ENCODE results near the gene COL28A1. TPM values are rescaled to one million over a fixed set of nuclear protein-coding genes. Genes with fewer than 3 reads are reported as not detected.

COL28A1 gene
- polyA plus RNA-seq, 1 experiment: 0.04 TPM

GRCh38 chr7:7417414-7417813 is 118.3 kb downstream of the COL28A1 start:
- Histone ChIP-seq H3K27ac (ENCODE audit: low read depth, low read length) (no peak overlapping the region), H3K4me3 (ENCODE audit: low read depth, low read length) (no peak overlapping the region), H3K27me3 (ENCODE audit: control insufficient read depth, insufficient read depth, low read length) (no peaks in the 10 kb centered on the region), H3K9me3 (ENCODE audit: control insufficient read depth, insufficient read depth, low read length) (no peaks in the 10 kb centered on the region)
- ChIA-PET POLR2A (interaction anchor here (1.2 kb wide), 1 partner anchor 21 kb away, joined by 4 read pairs; no protein-coding TSS in a partner anchor), CTCF (interaction anchor here (1.1 to 2.8 kb wide), 7 partner anchors 9 to 879 kb away, joined by 3 to 18 read pairs (median 5); no protein-coding TSS in a partner anchor)
- no peak for DNase-seq (ENCODE audit: low read depth, low spot score)
- no peak for TF ChIP-seq CTCF (IDR thresholded peaks at IDR 0.05; ENCODE audit: low read depth, low read length)

- POLR2A ChIA-PET: interaction anchor here (1.0 to 1.2 kb wide), 2 partner anchors 23 to 234 kb away, joined by 3 to 4 read pairs; no protein-coding TSS in a partner anchor
- DNase-seq (ENCODE audit: low read depth, low spot score): no peak
- no peak overlapping the region for H3K27ac ChIP-seq (ENCODE audit: low read depth, low read length)
Measured at GRCh38 chr7:7416031-7416858, 119.4 kb downstream of the COL28A1 start.

DNA sequence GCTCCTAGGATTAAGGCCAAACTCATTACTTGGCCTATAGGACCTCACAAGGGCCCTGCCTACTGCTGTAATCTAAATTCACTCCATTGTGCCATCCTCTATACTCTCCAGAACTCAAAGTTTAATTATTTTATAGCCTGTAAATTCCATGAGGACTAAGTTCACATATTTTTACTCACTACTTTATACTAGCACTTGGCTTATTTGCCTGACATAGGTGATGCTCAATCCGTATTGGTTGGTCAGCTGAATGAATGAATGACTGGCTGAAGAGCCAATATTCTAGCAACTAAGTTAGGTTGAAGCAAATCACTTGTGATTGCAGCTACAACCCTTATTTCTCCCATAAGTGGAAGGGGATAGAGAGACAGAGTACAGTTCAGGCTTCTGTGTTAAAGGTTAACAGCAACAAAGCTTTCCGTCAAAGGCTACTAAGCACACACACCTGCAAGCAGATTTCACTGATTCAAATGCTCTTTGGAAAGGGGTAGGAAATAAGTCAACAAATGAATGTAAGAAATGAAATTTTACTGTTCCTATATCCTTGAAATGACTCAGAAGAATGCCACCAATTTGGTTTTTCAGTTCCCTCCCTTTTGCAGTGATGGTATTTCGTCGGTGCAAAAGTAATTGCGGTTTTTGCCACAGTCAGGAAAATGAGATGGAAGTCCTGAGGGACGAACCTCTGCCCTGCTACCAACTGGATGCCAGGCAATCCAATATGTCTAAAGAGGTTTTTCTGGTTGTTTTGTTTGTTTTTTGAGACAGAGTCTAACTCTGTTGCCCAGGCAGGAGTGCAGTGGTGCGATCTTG is 120.7 kb downstream of the COL28A1 start:
- Histone ChIP-seq H3K4me3 (ENCODE audit: low read depth, low read length) (no peak overlapping the region), H3K27ac (ENCODE audit: low read depth, low read length) (no peak overlapping the region), H3K9me3 (ENCODE audit: control insufficient read depth, insufficient read depth, low read length) (no peaks in the 10 kb centered on the region), H3K27me3 (ENCODE audit: control insufficient read depth, insufficient read depth, low read length) (no peaks in the 10 kb centered on the region)
- ChIA-PET CTCF (interaction anchor here (0.6 to 2.8 kb wide), 4 partner anchors 8 to 312 kb away, joined by 3 to 18 read pairs (median 8); no protein-coding TSS in a partner anchor), POLR2A (no interaction called here)
- no peak for DNase-seq (ENCODE audit: low read depth, low spot score)
- no peak for TF ChIP-seq CTCF (IDR thresholded peaks at IDR 0.05; ENCODE audit: low read depth, low read length)

More at GRCh38 chr7:7416031-7416858, 119.4 kb downstream of the COL28A1 start:
- no peak overlapping the region for H3K4me3 ChIP-seq (ENCODE audit: low read depth, low read length)
- no peaks in the 10 kb centered on the region for H3K9me3 ChIP-seq (ENCODE audit: control insufficient read depth, insufficient read depth, low read length)
- no peaks in the 10 kb centered on the region for H3K27me3 ChIP-seq (ENCODE audit: control insufficient read depth, insufficient read depth, low read length)
- CTCF ChIA-PET: interaction anchor here (0.5 to 2.8 kb wide), 11 partner anchors 8 to 880 kb away, joined by 3 to 18 read pairs (median 5); partner anchors contain the start of gene C1GALT1
- TF ChIP-seq CTCF (IDR thresholded peaks at IDR 0.05; ENCODE audit: low read depth, low read length): no peak

DNA sequence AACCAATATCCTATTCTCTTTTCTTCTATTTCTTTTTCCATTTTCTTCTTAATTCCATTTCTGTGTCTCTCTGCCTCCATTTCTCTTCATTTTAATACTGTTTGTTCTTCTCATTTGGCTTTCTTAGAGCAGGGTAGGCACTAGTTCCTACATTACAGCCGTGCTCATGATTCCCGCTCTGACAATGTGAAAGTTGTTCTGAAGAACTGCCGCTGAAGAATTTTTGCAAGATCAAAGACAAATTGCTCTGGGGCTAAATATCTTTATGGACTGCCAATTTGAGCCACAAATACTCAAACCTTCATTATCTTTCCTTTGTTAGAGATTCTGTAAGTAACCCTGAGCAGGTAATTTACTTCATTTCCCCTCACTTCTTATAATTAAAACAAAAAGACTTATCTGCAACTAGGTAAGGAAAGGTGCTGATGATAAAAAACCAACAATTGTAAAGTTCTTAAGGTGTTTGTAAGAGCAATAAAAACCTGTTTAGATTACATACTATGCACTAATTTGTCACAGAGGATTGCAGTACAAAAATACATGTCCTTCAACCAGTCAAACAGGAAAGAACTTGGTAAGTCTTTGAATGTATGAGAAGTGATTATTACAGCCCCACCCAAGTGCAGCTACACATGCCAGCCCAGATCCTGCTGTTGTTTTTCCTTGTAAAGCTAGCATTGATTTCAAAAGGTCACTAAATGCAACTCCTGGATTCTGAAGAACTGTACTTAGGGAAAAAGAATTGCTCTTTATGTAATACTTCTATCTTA is 127.5 kb downstream of the COL28A1 start:
- DNase-seq (ENCODE audit: low read depth, low spot score): no peak
- Histone ChIP-seq H3K4me3 (ENCODE audit: low read depth, low read length) (no peak overlapping the region), H3K27ac (ENCODE audit: low read depth, low read length) (no peak overlapping the region), H3K27me3 (ENCODE audit: control insufficient read depth, insufficient read depth, low read length) (peaks cover 2% of the 10 kb centered on the region), H3K9me3 (ENCODE audit: control insufficient read depth, insufficient read depth, low read length) (no peaks in the 10 kb centered on the region)
- CTCF ChIA-PET: no interaction called here
- no peak for TF ChIP-seq CTCF (IDR thresholded peaks at IDR 0.05; ENCODE audit: low read depth, low read length)
- POLR2A ChIA-PET: no interaction called here
